ENCODE measurements around the gene MAP3K21.

DNA sequence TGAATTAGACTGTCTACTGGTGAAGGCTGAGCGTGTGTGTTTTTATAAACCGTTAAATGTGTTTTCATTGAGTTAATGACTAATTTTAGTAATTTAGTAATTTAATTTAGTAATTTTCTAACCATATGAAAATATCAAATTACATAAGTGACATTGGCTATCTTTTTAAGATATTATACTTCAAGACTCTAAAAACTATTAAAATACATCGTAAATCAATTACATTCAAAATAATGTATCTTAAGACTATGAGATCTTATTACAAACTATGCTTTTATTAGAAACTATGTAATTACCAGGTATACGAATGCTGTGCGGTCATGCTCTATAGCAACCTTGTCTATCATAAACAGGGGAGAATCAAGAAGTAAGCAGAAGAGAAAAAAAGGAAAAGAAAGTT is 21.6 kb downstream of the MAP3K21 start:
- TF ChIP-seq, protein P1, sequence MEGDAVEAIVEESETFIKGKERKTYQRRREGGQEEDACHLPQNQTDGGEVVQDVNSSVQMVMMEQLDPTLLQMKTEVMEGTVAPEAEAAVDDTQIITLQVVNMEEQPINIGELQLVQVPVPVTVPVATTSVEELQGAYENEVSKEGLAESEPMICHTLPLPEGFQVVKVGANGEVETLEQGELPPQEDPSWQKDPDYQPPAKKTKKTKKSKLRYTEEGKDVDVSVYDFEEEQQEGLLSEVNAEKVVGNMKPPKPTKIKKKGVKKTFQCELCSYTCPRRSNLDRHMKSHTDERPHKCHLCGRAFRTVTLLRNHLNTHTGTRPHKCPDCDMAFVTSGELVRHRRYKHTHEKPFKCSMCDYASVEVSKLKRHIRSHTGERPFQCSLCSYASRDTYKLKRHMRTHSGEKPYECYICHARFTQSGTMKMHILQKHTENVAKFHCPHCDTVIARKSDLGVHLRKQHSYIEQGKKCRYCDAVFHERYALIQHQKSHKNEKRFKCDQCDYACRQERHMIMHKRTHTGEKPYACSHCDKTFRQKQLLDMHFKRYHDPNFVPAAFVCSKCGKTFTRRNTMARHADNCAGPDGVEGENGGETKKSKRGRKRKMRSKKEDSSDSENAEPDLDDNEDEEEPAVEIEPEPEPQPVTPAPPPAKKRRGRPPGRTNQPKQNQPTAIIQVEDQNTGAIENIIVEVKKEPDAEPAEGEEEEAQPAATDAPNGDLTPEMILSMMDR (IDR thresholded peaks at IDR 0.05), result no peak
- TF ChIP-seq POLR2A (IDR thresholded peaks at IDR 0.05) (no peak), POLR2AphosphoS5 (IDR thresholded peaks at IDR 0.05) (no peak)
